ENCODE data around the gene RPP25L. TPM values are rescaled to one million over a fixed set of nuclear protein-coding genes. Genes with fewer than 3 reads are reported as not detected.

The RPP25L gene
- polyA plus RNA-seq, 3 donors, result 20.1 to 42.3 (median 39.4) TPM

GRCh38 chr9:34627716-34628655 lies 16.1 kb upstream of the RPP25L start:
- no peaks in the 10 kb centered on the region for H3K36me3 ChIP-seq (replicated peaks in 1 of 2; ENCODE audit: control insufficient read depth in 1 of 2, insufficient read depth in 2 of 2, low read length in 2 of 2)
- H3K27me3 Mint-ChIP-seq (ENCODE audit: low read depth in 3 of 3), result peaks cover 83 to 97% (median 94%) of the 10 kb centered on the region in 3 donors
- no peak overlapping the region for H3K9ac ChIP-seq (ENCODE audit: insufficient read depth, low read length, poor library complexity, severe bottlenecking)
- peaks cover 5 to 9% of the 10 kb centered on the region in 2 donors for H3K36me3 Mint-ChIP-seq
- H3K27ac ChIP-seq (ENCODE audit: low read depth in 1 of 2, low read length in 2 of 2), result no peak overlapping the region
- no peak overlapping the region for H2AFZ ChIP-seq (ENCODE audit: insufficient read depth, low read depth, low read length, poor library complexity, severe bottlenecking)
- no peak overlapping the region for H3K27ac Mint-ChIP-seq
- 29% methylated on average over 16 of the region's 20 CpGs for WGBS (ENCODE audit: insufficient coverage)
- no peak overlapping the region for H3K4me3 ChIP-seq (replicated peaks in 1 of 3; ENCODE audit: low read depth in 2 of 3, low read length in 3 of 3)
- DNase-seq, result no peak
- H3K4me1 Mint-ChIP-seq, result peaks cover 18% of the 10 kb centered on the region
- peaks cover 73 to 92% of the 10 kb centered on the region in 2 donors for H3K27me3 ChIP-seq (ENCODE audit: control insufficient read depth in 2 of 2, insufficient read depth in 2 of 2, low read length in 2 of 2)
- H3K4me2 ChIP-seq (replicated peaks; ENCODE audit: extremely low read depth, low read length, poor library complexity, severe bottlenecking), result peak overlapping the region; percentile 45
- H4K20me1 ChIP-seq (ENCODE audit: insufficient read depth, low read length), result no peaks in the 10 kb centered on the region
- no peak for TF ChIP-seq CTCF (IDR thresholded peaks at IDR 0.05)
- H3K9me3 Mint-ChIP-seq, result peaks cover 0 to 34% (median 9%) of the 10 kb centered on the region in 7 donors
- H3K79me2 ChIP-seq (ENCODE audit: insufficient read depth, low read length), result no peaks in the 10 kb centered on the region
- intact Hi-C loops (cut with micrococcal nuclease), result no loop called here
- H3K4me3 Mint-ChIP-seq, result peak overlapping the region; percentile 50 to 88
- peaks cover 0 to 13% of the 10 kb centered on the region in 2 donors for H3K4me1 ChIP-seq (ENCODE audit: control insufficient read depth in 1 of 2, insufficient read depth in 2 of 2, low read length in 2 of 2)
- peaks cover 0 to 32% of the 10 kb centered on the region in 2 donors for H3K9me3 ChIP-seq (replicated peaks in 1 of 2; ENCODE audit: control insufficient read depth in 1 of 2, insufficient read depth in 1 of 2, low read length in 2 of 2)

- Histone ChIP-seq H3K79me2 (ENCODE audit: insufficient read depth, low read length) (peaks cover under 1% of the 10 kb centered on the region), H3K9me3 (replicated peaks in 1 of 2; ENCODE audit: control insufficient read depth in 1 of 2, insufficient read depth in 1 of 2, low read length in 2 of 2) (peaks cover 0 to 50% of the 10 kb centered on the region in 2 donors), H3K4me2 (replicated peaks; ENCODE audit: extremely low read depth, low read length, poor library complexity, severe bottlenecking) (no peak overlapping the region), H3K27ac (ENCODE audit: low read depth in 1 of 2, low read length in 2 of 2) (no peak overlapping the region), H3K36me3 (replicated peaks in 1 of 2; ENCODE audit: control insufficient read depth in 1 of 2, insufficient read depth in 2 of 2, low read length in 2 of 2) (no peaks in the 10 kb centered on the region), H3K4me3 (replicated peaks in 1 of 3; ENCODE audit: low read depth in 2 of 3, low read length in 3 of 3) (no peak overlapping the region), H3K4me1 (ENCODE audit: control insufficient read depth in 1 of 2, insufficient read depth in 2 of 2, low read length in 2 of 2) (peaks cover 5 to 20% of the 10 kb centered on the region in 2 donors), H3K9ac (ENCODE audit: insufficient read depth, low read length, poor library complexity, severe bottlenecking) (no peak overlapping the region), H2AFZ (ENCODE audit: insufficient read depth, low read depth, low read length, poor library complexity, severe bottlenecking) (no peak overlapping the region), H3K27me3 (ENCODE audit: control insufficient read depth in 2 of 2, insufficient read depth in 2 of 2, low read length in 2 of 2) (peaks cover 73 to 84% of the 10 kb centered on the region in 2 donors), H4K20me1 (ENCODE audit: insufficient read depth, low read length) (no peaks in the 10 kb centered on the region)
- Mint-ChIP-seq H3K27me3 (ENCODE audit: low read depth in 3 of 3) (peaks cover 88 to 90% (median 89%) of the 10 kb centered on the region in 3 donors), H3K4me1 (peaks cover 24% of the 10 kb centered on the region), H3K36me3 (peaks cover 5 to 14% of the 10 kb centered on the region in 2 donors), H3K4me3 (peak overlapping the region in 1 of 2 donors; percentile 75), H3K27ac (no peak overlapping the region), H3K9me3 (peaks cover 3 to 46% (median 22%) of the 10 kb centered on the region in 7 donors)
- no peak for TF ChIP-seq CTCF (IDR thresholded peaks at IDR 0.05)
- DNase-seq, result no peak
- WGBS (ENCODE audit: insufficient coverage), result 100% methylated on average over 2 of the region's 3 CpGs
- intact Hi-C loops (cut with micrococcal nuclease), result no loop called here
Measured at GRCh38 chr9:34625186-34625486, 13.2 kb upstream of the RPP25L start.
